ENCODE data around the gene CCDC93.

Gene CCDC93

DNA sequence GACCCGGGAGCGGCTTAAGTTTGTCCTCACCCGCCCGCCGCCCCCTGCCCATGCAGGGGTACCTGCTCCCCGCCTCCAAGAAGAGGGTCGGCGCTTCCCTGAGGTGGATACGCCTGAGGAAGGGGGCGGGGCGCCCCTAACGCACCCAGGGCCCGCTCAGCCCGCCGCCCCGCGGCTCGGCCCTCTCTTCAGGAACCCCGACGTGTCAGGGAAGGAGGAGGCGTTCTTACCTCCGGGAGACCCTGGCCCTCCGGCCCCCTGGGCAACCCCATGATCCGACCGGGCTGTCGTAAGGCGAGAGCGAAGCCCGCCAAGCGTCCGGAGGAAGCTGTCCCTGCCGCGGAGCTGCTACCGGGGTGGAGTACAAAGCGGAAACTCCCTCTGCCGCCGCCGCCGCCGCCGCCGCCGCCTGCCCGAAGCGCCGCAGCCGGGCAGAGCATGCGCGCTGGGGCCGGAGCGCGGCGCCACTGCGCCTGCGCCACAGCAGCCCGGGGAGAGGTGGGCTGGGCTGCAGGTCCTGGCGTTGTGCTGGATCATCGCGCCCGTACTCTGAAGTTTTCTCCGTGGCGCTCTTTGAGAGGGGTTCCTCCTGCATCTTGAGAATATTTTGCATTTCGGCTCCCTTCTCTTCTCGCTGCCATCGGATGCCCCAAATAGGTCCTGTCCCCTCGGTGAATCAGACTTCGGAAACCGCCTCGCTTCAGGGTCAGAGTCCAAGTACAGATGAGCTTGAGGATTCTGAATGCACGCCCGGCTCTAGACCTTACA is at the start of gene CCDC93:
TSS of gene CCDC93 (minus strand) at position 347 of the 768 bp plus-strand sequence. CDS start at position 272, 75 bp downstream.
- ATAC-seq: peak; percentile 92
- Mint-ChIP-seq H3K36me3 (peaks cover 16% of the 10 kb centered on the region), H3K4me3 (peak within 1 kb of the TSS; percentile 87), H3K9me3 (no peaks in the 10 kb centered on the region), H3K4me1 (peaks cover 41% of the 10 kb centered on the region), H3K27ac (peak within 1 kb of the TSS; percentile 89)
- DNase-seq (ENCODE audit: low spot score in 2 of 2): peak; percentile 87 to 92

DNA sequence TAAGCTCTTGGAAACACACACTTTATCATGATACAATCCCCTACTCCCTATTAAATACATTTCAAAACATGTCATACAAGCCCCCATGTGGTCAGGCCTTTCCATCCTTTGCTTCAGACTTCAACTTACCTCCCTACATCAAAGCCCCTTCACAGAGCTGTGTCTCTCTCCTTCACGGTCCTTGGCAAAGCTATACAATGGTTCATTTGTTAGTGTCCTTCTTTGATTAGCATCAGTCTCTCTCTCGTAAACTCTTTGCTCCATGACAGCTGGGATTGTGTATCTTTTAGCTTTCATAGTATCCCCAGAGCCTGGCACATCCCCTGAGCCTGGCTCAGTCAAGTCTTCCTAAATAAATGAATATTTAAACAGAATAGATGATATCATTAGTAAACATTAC is 48.8 kb upstream of the CCDC93 start:
- Mint-ChIP-seq H3K4me1 (peaks cover 15% of the 10 kb centered on the region), H3K4me3 (no peak overlapping the region), H3K36me3 (peaks cover 7% of the 10 kb centered on the region), H3K27ac (no peak overlapping the region), H3K9me3 (no peaks in the 10 kb centered on the region)
- ATAC-seq: no peak
- no peak for DNase-seq (ENCODE audit: low spot score in 2 of 2)

GRCh38 chr2:118062048-118062447 is 48.2 kb upstream of the CCDC93 start:
- Mint-ChIP-seq H3K9me3 (no peaks in the 10 kb centered on the region), H3K27ac (no peak overlapping the region), H3K36me3 (peaks cover 7% of the 10 kb centered on the region), H3K4me1 (peaks cover 15% of the 10 kb centered on the region), H3K4me3 (no peak overlapping the region)
- no peak for DNase-seq (ENCODE audit: low spot score in 2 of 2)
- ATAC-seq: no peak

- H3K4me1 Mint-ChIP-seq: peaks cover 15% of the 10 kb centered on the region
- no peak overlapping the region for H3K27ac Mint-ChIP-seq
- no peak for DNase-seq (ENCODE audit: low spot score in 2 of 2)
- peaks cover 7% of the 10 kb centered on the region for H3K36me3 Mint-ChIP-seq
- peak; percentile 56 for ATAC-seq
- H3K9me3 Mint-ChIP-seq: no peaks in the 10 kb centered on the region
- no peak overlapping the region for H3K4me3 Mint-ChIP-seq
Measured at GRCh38 chr2:118061135-118061955, 47.5 kb upstream of the CCDC93 start.

DNA sequence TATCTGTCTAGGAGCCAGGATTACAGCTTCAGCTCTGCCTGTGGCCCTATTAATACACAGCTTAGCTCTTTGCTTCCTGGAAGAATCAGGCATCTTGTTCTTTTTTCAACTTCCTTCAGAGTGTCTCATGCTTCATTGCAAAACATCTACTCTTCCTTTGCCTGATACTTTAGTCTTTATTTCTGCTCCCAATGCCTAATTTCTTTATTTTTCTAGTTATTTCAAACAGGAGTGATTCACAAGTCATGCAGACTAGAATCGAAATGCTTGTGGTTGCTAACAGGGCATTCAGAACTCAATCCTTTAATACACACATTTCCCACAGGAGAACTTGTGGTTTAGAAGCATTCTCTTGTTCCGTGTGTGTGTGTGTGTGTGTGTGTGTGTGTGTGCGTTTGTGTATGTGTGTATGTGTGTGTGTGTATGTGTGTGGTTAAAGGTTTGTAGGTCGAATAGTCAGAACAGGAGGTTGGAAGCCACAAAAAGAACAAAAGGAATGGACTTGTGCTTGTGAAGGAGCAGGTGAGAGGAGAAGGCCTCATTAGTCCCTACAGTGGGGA is 46.1 kb upstream of the CCDC93 start:
- H3K9me3 Mint-ChIP-seq: no peaks in the 10 kb centered on the region
- ATAC-seq: peak; percentile 70
- no peak overlapping the region for H3K4me3 Mint-ChIP-seq
- peaks cover 23% of the 10 kb centered on the region for H3K4me1 Mint-ChIP-seq
- peaks cover 7% of the 10 kb centered on the region for H3K36me3 Mint-ChIP-seq
- H3K27ac Mint-ChIP-seq: peak overlapping the region; percentile 5
- no peak for DNase-seq (ENCODE audit: low spot score in 2 of 2)

GRCh38 chr2:118058951-118059350 is 45.1 kb upstream of the CCDC93 start:
- no peaks in the 10 kb centered on the region for H3K9me3 Mint-ChIP-seq
- peaks cover 26% of the 10 kb centered on the region for H3K4me1 Mint-ChIP-seq
- H3K4me3 Mint-ChIP-seq: no peak overlapping the region
- peaks cover 7% of the 10 kb centered on the region for H3K36me3 Mint-ChIP-seq
- no peak overlapping the region for H3K27ac Mint-ChIP-seq
- DNase-seq (ENCODE audit: low spot score in 2 of 2) (no peak), ATAC-seq (no peak)

- H3K4me1 Mint-ChIP-seq: peaks cover 26% of the 10 kb centered on the region
Measured at GRCh38 chr2:118056801-118057200, 42.9 kb upstream of the CCDC93 start.

GRCh38 chr2:118056165-118056534 is 42.3 kb upstream of the CCDC93 start:
- H3K36me3 Mint-ChIP-seq: peaks cover 7% of the 10 kb centered on the region
- no peak overlapping the region for H3K27ac Mint-ChIP-seq
- H3K9me3 Mint-ChIP-seq: no peaks in the 10 kb centered on the region
- ATAC-seq (no peak), DNase-seq (ENCODE audit: low spot score in 2 of 2) (no peak)
- H3K4me1 Mint-ChIP-seq: peaks cover 22% of the 10 kb centered on the region
- no peak overlapping the region for H3K4me3 Mint-ChIP-seq

More at GRCh38 chr2:118056801-118057200, 42.9 kb upstream of the CCDC93 start:
- H3K9me3 Mint-ChIP-seq: no peaks in the 10 kb centered on the region
- H3K4me3 Mint-ChIP-seq: no peak overlapping the region
- peaks cover 7% of the 10 kb centered on the region for H3K36me3 Mint-ChIP-seq
- no peak for ATAC-seq
- no peak overlapping the region for H3K27ac Mint-ChIP-seq
- no peak for DNase-seq (ENCODE audit: low spot score in 2 of 2)

DNA sequence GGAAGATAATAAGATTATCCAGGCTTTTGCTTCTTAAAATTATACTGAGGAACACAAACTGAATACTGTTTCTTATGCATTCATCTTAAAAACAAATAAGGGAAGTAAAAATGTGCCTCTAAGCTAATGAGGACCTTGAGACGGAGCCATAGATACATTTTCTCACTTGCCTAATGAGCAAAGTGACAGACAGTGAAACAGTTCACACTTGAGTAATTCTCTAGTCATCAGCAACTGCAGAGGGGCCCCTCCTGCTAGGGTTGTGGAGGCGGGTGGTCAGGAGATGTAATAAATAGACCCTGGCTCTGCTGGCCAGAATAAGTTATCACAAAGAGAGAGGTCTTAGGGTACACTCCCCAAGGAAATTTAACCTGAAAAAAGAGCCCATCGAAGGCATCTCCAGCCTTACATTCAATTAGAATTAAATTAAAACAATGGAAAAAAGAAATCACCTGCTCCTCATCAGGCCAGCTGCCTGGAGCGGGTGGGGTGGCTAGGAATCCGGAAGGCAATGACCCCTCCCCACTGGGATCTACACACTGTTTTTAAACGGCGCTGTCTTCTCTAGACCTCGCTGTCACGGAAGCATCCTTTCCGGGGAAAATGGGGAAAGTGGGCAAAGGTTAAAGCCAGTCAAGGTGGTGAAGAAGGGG is 41.8 kb upstream of the CCDC93 start:
- Mint-ChIP-seq H3K9me3 (no peaks in the 10 kb centered on the region), H3K4me3 (no peak overlapping the region)

GRCh38 chr2:118054213-118055008 is 40.5 kb upstream of the CCDC93 start:
- no peak for ATAC-seq
- Mint-ChIP-seq H3K4me3 (no peak overlapping the region), H3K9me3 (no peaks in the 10 kb centered on the region), H3K4me1 (peaks cover 12% of the 10 kb centered on the region), H3K27ac (no peak overlapping the region), H3K36me3 (no peaks in the 10 kb centered on the region)
- DNase-seq (ENCODE audit: low spot score in 2 of 2): no peak

More for the DNA sequence above, 41.8 kb upstream of the CCDC93 start:
- Mint-ChIP-seq H3K36me3 (peaks cover 7% of the 10 kb centered on the region), H3K4me1 (peaks cover 21% of the 10 kb centered on the region), H3K27ac (no peak overlapping the region)
- DNase-seq (ENCODE audit: low spot score in 2 of 2): no peak
- ATAC-seq: peak; percentile 67

DNA sequence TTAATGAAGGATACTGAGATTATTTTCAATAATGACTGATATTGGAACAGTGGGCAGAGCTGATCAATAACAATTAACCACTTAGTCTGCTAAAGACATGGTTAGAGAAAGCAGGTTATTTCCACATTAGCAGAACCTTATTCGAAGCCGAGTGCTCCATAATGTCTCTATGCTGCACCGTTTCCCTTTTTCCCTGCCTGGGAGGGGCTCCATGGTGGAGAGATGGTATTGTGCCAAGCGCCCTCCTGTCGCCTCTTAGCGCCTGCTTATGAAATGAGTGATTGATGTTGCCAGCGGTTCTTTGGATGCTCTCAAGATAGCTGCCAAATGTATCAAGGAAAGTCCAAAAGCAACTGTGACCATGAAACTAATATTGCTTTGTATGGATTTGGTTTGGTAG is 39.8 kb upstream of the CCDC93 start:
- no peak overlapping the region for H3K27ac Mint-ChIP-seq

GRCh38 chr2:118052474-118052873 is 38.6 kb upstream of the CCDC93 start:
- Mint-ChIP-seq H3K4me3 (no peak overlapping the region), H3K36me3 (no peaks in the 10 kb centered on the region), H3K9me3 (no peaks in the 10 kb centered on the region), H3K27ac (no peak overlapping the region), H3K4me1 (peaks cover 12% of the 10 kb centered on the region)
- DNase-seq (ENCODE audit: low spot score in 2 of 2) (no peak), ATAC-seq (no peak)

More for the DNA sequence above, 39.8 kb upstream of the CCDC93 start:
- Mint-ChIP-seq H3K9me3 (no peaks in the 10 kb centered on the region), H3K36me3 (no peaks in the 10 kb centered on the region), H3K4me3 (no peak overlapping the region), H3K4me1 (peaks cover 12% of the 10 kb centered on the region)
- DNase-seq (ENCODE audit: low spot score in 2 of 2) (no peak), ATAC-seq (no peak)

- Mint-ChIP-seq H3K4me3 (no peak overlapping the region), H3K9me3 (no peaks in the 10 kb centered on the region), H3K36me3 (no peaks in the 10 kb centered on the region), H3K27ac (no peak overlapping the region), H3K4me1 (peaks cover 12% of the 10 kb centered on the region)
- DNase-seq (ENCODE audit: low spot score in 2 of 2): no peak
- ATAC-seq: no peak
Measured at GRCh38 chr2:118051826-118052358, 38.0 kb upstream of the CCDC93 start.

DNA sequence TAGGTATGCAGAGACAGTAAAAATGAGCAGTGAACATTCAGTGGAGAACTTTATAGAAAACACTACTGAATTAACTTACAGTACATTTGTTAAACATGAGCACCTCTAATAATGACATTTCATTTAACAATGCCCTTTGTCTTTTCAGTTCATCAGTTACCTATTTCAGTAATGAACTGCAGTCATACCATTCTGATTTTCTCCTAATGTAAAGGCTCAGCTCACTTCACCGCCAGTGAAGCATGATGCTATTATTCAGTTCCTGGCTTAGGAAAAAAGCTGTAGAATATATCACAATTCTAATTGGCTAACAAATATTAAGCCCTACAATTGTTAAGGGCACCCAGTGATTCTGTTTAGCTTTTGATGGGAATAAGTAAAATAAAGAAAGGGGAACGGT is 37.1 kb upstream of the CCDC93 start:
- peaks cover 12% of the 10 kb centered on the region for H3K4me1 Mint-ChIP-seq
- H3K27ac Mint-ChIP-seq: no peak overlapping the region
- H3K36me3 Mint-ChIP-seq: no peaks in the 10 kb centered on the region
- H3K9me3 Mint-ChIP-seq: no peaks in the 10 kb centered on the region
- DNase-seq (ENCODE audit: low spot score in 2 of 2) (no peak), ATAC-seq (no peak)
- no peak overlapping the region for H3K4me3 Mint-ChIP-seq
